ENCODE data around the gene CACNA1C.

The CACNA1C gene

GRCh38 chr12:2165927-2166326 lies 113.1 kb downstream of the CACNA1C start:
- no peak for DNase-seq
- no peaks in the 10 kb centered on the region for H3K4me1 ChIP-seq
- H3K36me3 ChIP-seq = no peaks in the 10 kb centered on the region
- no peaks in the 10 kb centered on the region for H3K9me3 ChIP-seq
- H3K4me3 ChIP-seq (ENCODE audit: low read depth, low read length) = no peak overlapping the region
- TF ChIP-seq CTCF (IDR thresholded peaks at IDR 0.05; ENCODE audit: low read depth, low read length) = no peak
- H3K27me3 ChIP-seq = no peaks in the 10 kb centered on the region

GRCh38 chr12:2166696-2167095 lies 113.9 kb downstream of the CACNA1C start:
- H3K4me3 ChIP-seq (ENCODE audit: low read depth, low read length) = no peak overlapping the region
- no peaks in the 10 kb centered on the region for H3K36me3 ChIP-seq
- no peaks in the 10 kb centered on the region for H3K4me1 ChIP-seq
- no peak for DNase-seq
- no peak for TF ChIP-seq CTCF (IDR thresholded peaks at IDR 0.05; ENCODE audit: low read depth, low read length)
- no peaks in the 10 kb centered on the region for H3K9me3 ChIP-seq
- H3K27me3 ChIP-seq = no peaks in the 10 kb centered on the region

GRCh38 chr12:2167231-2167630 lies 114.4 kb downstream of the CACNA1C start:
- Histone ChIP-seq H3K9me3 (no peaks in the 10 kb centered on the region), H3K36me3 (no peaks in the 10 kb centered on the region), H3K27me3 (no peaks in the 10 kb centered on the region), H3K4me1 (no peaks in the 10 kb centered on the region), H3K4me3 (ENCODE audit: low read depth, low read length) (no peak overlapping the region)
- DNase-seq = no peak
- TF ChIP-seq CTCF (IDR thresholded peaks at IDR 0.05; ENCODE audit: low read depth, low read length) = no peak

GRCh38 chr12:2168808-2169207 lies 116.0 kb downstream of the CACNA1C start:
- H3K27me3 ChIP-seq = no peaks in the 10 kb centered on the region; the same call in 1 of the 2 replicates
- H3K9me3 ChIP-seq = no peaks in the 10 kb centered on the region
- no peak for DNase-seq
- no peak for TF ChIP-seq CTCF (IDR thresholded peaks at IDR 0.05; ENCODE audit: low read depth, low read length)
- no peaks in the 10 kb centered on the region for H3K4me1 ChIP-seq
- no peak overlapping the region for H3K4me3 ChIP-seq (ENCODE audit: low read depth, low read length)
- H3K36me3 ChIP-seq = no peaks in the 10 kb centered on the region

- Histone ChIP-seq H3K27me3 (no peaks in the 10 kb centered on the region; the same call in 1 of the 2 replicates), H3K4me1 (no peaks in the 10 kb centered on the region), H3K36me3 (no peaks in the 10 kb centered on the region), H3K9me3 (no peaks in the 10 kb centered on the region), H3K4me3 (ENCODE audit: low read depth, low read length) (no peak overlapping the region)
- no peak for TF ChIP-seq CTCF (IDR thresholded peaks at IDR 0.05; ENCODE audit: low read depth, low read length)
- no peak for DNase-seq
Measured at GRCh38 chr12:2169489-2169888, 116.7 kb downstream of the CACNA1C start.

GRCh38 chr12:2169940-2170339 lies 117.2 kb downstream of the CACNA1C start:
- Histone ChIP-seq H3K36me3 (no peaks in the 10 kb centered on the region), H3K27me3 (no peaks in the 10 kb centered on the region; the same call in 1 of the 2 replicates)
- DNase-seq = no peak

More at GRCh38 chr12:2169940-2170339, 117.2 kb downstream of the CACNA1C start:
- Histone ChIP-seq H3K9me3 (no peaks in the 10 kb centered on the region), H3K4me3 (ENCODE audit: low read depth, low read length) (no peak overlapping the region), H3K4me1 (no peaks in the 10 kb centered on the region)
- TF ChIP-seq CTCF (IDR thresholded peaks at IDR 0.05; ENCODE audit: low read depth, low read length) = no peak
